ENCODE measurements around the gene PLCXD1.

GRCh38 chrX:332916-333610 is 51.9 kb downstream of the PLCXD1 start:
- no peak for TF ChIP-seq ZC3H11A (IDR thresholded peaks at IDR 0.05; ENCODE audit: low read depth, low read length)
- TF ChIP-seq CBFB (CRISPR knock-in tag; IDR thresholded peaks at IDR 0.05) = no peak
- TF ChIP-seq FOXJ3 (CRISPR knock-in tag; IDR thresholded peaks at IDR 0.05) = no peak
- no peak for TF ChIP-seq CTCF (IDR thresholded peaks at IDR 0.05 in 2 of 3, conservative IDR thresholded peaks at IDR 0.05 in 1 of 3; ENCODE audit: insufficient read depth in 2 of 3, low read depth in 1 of 3, low read length in 3 of 3)
- no peak for TF ChIP-seq TCF15 (CRISPR knock-in tag; IDR thresholded peaks at IDR 0.05)
- TF ChIP-seq YY1 (IDR thresholded peaks at IDR 0.05; ENCODE audit: borderline replicate concordance in 1 of 3, control insufficient read depth in 1 of 3, extremely low read depth in 1 of 3, insufficient read depth in 3 of 3, insufficient read length in 1 of 3, insufficient replicate concordance in 2 of 3, low read depth in 1 of 3, low read length in 2 of 3) = no peak
